GM23338 (cell line): ENCODE data around the gene NDC1.

Experiments
- CREB1 ChIP-seq: fragments of 250-450 bp; sonication (Bioruptor Pico); IDR thresholded peaks from 2 replicates; pipeline ENCODE4 v1.5.0; 2020; ENCODE audit warnings: low read depth, mild to moderate bottlenecking, moderate library complexity
- EZH2 ChIP-seq: fragments of 200-600 bp; sonication (generic); IDR thresholded peaks from one replicate; pipeline ENCODE4 v1.8.0; 2017; ENCODE audit warnings: antibody characterized with exemption, mild to moderate bottlenecking, low read depth; ENCODE audit not compliant: unreplicated experiment
- EZH2phosphoT487 ChIP-seq: fragments of 200-600 bp; sonication (generic); IDR thresholded peaks from one replicate; pipeline ENCODE4 v1.8.1; 2018; ENCODE audit warnings: antibody characterized with exemption; ENCODE audit not compliant: unreplicated experiment
- NANOG ChIP-seq: IDR thresholded peaks from 2 replicates; pipeline ENCODE4 v1.6.1; 2016; ENCODE audit warnings: antibody characterized with exemption, borderline replicate concordance
- POLR2AphosphoS5 ChIP-seq: IDR thresholded peaks from 2 replicates; pipeline ENCODE4 v1.6.1; 2016; ENCODE audit warnings: antibody characterized with exemption, low read depth
- TF ChIP-seq, protein P1 (sequence below), 2 experiments: fragments of 200-600 bp in 1 of 2; sonication (generic) in 1 of 2; conservative IDR thresholded peaks; 2 replicates each; pipeline versions ENCODE4 v1.5.1 to v1.6.1; 2016 to 2017; ENCODE audit warnings: antibody characterized with exemption in 2 of 2, low read depth in 2 of 2, mild to moderate bottlenecking in 2 of 2, moderate library complexity in 1 of 2
- TF ChIP-seq, protein P2 (sequence below): IDR thresholded peaks from one replicate; pipeline ENCODE4 v1.6.1; 2018; ENCODE audit warnings: antibody characterized with exemption; ENCODE audit not compliant: unreplicated experiment

DNA sequence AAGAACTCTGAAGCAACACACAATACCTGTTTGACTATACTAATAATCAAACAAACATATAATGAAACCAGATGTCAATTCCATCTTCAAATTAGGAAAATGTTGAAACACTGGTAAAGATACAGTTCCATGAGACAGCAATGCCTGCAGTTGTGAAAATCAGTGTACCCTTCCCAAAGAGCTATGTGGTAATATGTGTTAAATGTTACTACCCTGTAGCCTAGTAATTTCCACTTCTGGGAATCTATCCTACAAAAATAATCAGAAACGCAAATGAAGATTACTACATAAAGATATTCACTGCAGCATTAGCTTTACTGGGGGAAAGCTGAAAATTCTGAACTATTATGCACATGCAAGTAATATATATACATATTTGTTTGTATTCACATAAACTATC, 116.1 kb downstream of the NDC1 start:
- TF ChIP-seq, protein P1, sequence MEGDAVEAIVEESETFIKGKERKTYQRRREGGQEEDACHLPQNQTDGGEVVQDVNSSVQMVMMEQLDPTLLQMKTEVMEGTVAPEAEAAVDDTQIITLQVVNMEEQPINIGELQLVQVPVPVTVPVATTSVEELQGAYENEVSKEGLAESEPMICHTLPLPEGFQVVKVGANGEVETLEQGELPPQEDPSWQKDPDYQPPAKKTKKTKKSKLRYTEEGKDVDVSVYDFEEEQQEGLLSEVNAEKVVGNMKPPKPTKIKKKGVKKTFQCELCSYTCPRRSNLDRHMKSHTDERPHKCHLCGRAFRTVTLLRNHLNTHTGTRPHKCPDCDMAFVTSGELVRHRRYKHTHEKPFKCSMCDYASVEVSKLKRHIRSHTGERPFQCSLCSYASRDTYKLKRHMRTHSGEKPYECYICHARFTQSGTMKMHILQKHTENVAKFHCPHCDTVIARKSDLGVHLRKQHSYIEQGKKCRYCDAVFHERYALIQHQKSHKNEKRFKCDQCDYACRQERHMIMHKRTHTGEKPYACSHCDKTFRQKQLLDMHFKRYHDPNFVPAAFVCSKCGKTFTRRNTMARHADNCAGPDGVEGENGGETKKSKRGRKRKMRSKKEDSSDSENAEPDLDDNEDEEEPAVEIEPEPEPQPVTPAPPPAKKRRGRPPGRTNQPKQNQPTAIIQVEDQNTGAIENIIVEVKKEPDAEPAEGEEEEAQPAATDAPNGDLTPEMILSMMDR (conservative IDR thresholded peaks at IDR 0.05; ENCODE audit: low read depth in 2 of 2) = no peak
- TF ChIP-seq EZH2 (no peak), CREB1 (no peak), EZH2phosphoT487 (no peak), POLR2AphosphoS5 (no peak), NANOG (no peak)
- TF ChIP-seq, protein P2, sequence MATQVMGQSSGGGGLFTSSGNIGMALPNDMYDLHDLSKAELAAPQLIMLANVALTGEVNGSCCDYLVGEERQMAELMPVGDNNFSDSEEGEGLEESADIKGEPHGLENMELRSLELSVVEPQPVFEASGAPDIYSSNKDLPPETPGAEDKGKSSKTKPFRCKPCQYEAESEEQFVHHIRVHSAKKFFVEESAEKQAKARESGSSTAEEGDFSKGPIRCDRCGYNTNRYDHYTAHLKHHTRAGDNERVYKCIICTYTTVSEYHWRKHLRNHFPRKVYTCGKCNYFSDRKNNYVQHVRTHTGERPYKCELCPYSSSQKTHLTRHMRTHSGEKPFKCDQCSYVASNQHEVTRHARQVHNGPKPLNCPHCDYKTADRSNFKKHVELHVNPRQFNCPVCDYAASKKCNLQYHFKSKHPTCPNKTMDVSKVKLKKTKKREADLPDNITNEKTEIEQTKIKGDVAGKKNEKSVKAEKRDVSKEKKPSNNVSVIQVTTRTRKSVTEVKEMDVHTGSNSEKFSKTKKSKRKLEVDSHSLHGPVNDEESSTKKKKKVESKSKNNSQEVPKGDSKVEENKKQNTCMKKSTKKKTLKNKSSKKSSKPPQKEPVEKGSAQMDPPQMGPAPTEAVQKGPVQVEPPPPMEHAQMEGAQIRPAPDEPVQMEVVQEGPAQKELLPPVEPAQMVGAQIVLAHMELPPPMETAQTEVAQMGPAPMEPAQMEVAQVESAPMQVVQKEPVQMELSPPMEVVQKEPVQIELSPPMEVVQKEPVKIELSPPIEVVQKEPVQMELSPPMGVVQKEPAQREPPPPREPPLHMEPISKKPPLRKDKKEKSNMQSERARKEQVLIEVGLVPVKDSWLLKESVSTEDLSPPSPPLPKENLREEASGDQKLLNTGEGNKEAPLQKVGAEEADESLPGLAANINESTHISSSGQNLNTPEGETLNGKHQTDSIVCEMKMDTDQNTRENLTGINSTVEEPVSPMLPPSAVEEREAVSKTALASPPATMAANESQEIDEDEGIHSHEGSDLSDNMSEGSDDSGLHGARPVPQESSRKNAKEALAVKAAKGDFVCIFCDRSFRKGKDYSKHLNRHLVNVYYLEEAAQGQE = no peak
